Stromal cell of bone marrow (primary cell): Measurements from ENCODE around the gene EPAS1.

ENCODE experiments used
- DNase-seq: peaks from one replicate; pipeline ENCODE4 v3.0.0-alpha.2; 2012; ENCODE audit warnings: low read depth

Gene EPAS1

DNA sequence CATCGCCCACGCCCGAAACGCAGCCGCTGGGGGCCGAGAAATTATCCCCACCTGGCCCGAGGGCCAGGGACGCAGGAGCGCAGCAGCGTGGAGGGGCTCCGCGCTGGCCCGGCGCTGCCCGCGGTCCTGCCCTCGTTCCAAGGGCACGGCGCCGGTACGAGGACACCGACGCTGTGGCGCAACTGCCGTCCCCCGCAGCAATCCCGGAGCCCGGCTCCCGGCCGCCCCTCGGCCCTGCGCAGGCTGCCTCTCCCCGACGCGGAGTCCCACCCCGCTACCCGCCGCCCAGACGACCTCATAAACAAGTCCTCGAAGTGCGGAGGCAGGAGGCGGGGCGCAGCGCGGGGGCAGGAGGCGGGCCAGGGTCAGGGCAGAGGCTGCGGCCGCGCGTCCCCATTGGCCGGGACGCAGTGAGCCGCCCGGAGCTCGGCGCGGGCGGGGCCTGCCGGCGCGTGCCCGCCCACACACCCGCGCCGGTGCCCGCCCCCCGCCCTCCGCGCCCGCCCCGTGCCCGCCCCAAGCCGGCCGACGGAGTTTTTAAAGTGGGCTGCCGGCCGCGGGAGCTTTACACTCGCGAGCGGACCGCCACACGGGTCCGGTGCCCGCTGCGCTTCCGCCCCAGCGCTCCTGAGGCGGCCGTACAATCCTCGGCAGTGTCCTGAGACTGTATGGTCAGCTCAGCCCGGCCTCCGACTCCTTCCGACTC is at the start of gene EPAS1:
Gene EPAS1, plus strand, starts transcription at position 568 of the 706 bp plus-strand sequence. CDS start 505 bp downstream, outside the sequence.
- DNase-seq = peak; percentile 73

DNA sequence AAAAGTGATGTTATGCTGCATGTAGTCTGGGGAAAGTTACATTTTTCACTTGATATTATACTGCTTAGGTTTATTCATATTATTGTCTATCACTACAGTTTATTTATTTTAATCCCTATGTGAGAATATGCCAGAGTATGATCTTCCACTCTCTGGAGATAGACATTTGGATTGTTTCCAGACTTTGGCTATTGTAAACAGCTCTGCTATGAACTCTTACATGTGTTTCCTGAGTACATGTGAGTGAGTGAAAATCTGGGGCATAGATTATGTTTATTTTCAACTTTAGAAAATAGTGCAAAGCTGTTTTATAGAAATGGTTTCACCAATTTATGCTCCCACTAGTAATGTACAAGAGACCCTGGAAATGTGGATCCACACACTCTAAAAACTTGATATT is 49.0 kb upstream of the EPAS1 start:
- no peak for DNase-seq

DNA sequence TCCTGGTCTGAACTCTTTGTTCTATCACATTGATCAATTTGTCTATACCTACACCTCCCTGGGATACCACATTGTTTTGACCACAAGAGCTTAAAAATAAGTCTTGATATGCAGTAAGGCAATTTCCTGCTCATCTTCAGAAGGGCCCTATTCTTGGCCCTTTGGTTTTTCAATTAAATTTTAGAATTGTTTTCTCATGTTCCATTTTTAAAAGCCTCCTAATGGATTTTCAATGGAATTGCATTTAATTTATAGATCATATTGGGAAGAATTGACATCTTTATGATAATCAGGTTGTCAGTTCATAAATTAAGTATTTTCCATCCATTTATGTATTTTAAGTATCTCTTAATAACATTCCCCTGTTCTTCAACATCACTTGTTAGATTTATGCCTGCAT is 47.6 kb upstream of the EPAS1 start:
- no peak for DNase-seq

DNA sequence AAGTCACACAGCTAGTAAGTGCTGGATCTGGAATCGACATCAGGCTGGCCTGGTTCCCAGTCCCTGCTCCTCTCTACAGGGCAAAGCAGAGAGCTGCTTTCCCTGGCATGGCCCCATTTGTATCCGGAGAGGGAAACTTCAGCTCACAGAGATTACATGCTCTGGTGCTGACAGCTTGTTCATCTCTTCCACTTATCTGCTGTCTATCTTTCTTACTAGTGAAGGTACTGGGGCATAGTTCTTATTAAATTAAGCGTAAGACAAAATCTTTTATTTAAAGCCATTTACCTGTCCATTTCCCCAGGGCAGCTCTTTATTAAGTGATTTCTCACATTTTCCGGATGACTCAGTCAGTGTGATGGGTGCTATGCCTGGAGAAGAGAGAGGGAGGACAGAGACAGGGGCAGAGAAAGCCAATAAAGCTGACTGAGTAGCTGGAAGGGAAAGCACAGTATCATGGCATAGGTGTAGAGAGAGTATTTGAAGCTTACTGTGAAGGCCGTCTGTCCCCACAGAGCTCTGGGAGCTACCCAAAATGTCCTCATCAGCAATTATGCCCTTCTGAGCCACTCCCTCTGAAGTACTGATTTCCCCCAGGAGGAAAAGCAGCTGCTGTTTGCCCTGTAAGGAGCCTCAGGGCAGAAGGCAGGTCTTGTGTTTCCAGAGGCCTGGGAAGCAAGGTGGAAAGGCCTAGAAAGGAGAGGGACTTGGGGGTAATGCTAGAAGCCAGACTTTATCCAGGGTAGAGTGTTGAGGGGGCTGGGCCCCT is 44.1 kb upstream of the EPAS1 start:
- DNase-seq = peak; percentile 26

DNA sequence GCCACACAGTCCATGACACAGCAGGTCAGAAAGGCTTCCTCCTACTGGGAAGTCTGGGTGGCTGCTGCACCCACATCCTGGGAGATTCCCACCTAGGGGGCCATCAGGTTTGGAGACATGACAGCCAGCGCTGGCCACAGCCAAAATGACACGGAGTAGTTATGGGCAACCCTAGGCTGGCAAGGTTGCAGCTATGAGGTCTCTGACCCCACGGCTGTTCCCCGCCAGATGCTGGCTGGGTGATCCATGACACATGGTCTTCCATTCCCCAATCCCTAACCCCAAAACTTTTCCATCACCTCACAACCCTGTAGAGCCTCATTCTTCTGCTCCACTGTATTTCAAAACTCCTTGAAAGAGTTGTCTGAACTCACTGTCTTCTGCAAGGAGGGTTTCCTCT is 42.7 kb upstream of the EPAS1 start:
- no peak for DNase-seq

DNA sequence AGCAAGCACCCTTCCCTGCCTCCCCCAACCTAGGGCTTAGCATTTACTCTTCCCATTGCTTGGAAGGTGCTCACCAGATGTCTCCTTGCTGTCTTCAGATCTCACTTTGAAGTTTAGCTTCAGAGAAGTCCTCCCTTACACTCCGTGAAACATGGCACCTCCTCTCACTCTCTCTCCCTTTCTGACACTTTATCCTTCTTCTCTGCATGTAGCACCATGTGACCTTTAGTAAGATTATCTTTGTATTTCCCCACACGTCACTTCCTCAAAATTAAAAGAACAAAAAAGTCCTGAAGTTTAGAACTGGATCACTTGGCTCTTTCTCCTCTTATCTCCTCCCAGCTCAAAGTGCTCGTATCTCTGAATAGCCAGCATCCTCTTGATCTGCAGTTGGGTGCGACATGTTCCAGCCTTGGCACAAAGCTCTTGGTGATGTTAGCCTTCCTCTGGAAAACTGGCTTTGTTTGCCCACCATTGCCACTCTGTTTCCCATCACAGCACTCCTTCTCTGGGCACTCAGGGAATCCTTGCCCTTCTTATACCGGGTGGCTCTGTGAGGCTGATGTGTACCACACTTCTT is 40.6 kb upstream of the EPAS1 start:
- DNase-seq = no peak

DNA sequence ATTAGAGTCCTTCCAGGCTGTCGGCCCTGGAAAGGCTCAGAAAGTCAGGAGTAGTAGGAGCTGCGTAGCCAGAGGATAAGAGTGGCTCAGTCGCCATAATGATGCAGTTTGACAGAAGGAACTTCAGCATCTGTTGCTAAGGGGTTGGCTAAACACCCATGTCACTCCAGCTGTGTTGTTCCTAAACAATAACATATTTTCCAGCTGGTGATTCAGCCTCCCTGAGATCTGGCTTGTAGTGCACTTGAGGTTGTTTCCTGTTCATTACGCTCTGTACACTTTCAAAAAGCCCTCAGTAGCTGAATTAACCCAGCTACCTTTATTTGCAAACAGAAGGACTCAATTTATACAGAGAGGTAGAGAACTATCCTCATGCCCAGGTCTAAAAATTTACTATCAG is 39.7 kb upstream of the EPAS1 start:
- no peak for DNase-seq

DNA sequence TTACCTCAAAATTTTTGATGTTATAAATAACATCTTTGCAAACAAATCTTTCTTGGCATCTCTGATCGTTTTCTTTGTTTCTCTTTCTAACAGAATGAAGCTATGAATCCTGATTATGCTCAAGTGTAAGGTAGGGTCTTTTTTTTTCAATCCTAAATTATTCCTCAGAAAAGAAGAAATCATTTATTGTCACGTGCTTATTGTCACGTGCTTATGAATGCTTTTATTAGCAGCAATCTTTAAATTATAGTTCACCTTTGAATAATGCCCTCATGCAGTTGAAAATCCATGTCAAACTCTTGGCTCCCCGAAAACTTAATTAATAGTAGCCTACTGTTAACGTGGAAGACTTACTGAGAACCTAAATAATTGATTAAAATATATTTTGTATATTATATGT is 39.2 kb upstream of the EPAS1 start:
- no peak for DNase-seq

DNA sequence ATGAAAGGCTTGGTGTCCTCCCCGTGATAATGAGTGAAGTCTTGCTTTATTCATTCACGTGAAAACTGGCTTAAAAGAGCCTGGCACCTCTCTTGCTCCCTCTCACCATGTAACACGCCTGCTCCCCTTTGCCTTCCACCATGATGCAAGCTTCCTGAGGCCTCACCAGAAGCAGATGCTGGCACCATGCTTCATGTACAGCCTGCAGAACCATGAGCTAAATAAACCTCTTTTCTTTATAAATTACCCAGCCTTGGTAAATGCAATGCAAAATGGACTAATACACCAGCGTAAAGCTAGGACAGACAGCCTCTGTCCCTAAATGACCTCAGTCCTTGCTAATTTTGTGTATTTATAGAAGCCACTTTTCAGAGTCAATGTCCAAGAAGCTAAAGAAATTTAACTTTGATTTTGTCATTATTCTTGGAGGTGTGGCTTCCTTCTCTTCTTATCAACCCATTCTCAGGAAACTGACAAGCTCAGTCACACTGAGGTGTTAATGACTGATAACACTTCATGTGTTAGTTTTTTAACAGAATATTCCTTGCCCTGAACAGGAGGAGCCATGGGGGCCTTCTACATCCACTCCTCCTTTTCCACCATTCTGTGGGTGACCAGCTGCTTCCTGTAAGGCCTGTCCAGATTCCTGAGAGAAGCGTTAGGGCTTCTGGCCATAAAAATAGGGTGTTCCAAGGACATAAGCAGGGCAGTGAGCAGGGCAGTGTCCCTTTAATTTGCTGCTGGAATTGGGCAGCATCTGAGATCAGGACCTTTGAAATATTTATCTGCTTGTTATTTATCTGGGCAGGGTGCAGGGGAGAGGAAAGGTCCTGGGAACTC is 38.0 kb upstream of the EPAS1 start:
- DNase-seq = no peak

DNA sequence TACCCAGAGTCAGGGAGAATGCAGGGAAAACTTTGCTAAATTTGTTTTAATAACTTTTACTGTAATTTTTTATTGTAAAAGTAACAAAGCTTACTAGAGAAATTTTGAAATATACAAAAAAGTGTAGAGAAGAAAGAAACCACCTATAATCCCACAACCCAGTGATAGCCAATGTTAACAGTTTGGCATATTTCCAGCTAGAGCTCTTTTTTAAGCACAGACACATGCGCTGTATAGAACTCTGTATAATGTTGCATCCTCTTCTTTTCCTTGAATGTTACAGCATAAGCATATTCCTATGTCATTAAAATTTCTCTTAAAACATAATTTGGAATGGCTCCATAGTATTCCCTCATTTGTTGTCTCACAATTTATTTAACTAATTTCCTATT is 37.4 kb upstream of the EPAS1 start:
- no peak for DNase-seq

DNA sequence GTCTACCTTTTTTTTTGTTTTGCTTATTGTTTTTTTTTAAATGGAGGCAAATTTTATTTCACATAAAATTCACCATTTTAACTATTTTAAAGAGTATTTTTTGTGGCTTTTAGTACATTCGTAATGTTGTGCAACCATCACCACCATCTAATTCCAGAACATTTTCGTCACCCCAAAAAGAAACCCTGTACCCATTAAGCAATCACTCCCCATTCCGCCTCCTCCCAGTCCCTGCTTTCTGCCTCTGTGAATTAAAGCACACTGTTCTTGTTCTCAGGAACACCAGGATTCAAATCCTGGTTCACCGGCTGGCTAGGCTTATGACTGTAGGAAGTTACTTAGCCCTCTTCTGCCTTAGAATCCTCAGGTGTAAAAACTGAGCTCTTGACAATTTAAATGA is 36.9 kb upstream of the EPAS1 start:
- DNase-seq = peak; percentile 15

DNA sequence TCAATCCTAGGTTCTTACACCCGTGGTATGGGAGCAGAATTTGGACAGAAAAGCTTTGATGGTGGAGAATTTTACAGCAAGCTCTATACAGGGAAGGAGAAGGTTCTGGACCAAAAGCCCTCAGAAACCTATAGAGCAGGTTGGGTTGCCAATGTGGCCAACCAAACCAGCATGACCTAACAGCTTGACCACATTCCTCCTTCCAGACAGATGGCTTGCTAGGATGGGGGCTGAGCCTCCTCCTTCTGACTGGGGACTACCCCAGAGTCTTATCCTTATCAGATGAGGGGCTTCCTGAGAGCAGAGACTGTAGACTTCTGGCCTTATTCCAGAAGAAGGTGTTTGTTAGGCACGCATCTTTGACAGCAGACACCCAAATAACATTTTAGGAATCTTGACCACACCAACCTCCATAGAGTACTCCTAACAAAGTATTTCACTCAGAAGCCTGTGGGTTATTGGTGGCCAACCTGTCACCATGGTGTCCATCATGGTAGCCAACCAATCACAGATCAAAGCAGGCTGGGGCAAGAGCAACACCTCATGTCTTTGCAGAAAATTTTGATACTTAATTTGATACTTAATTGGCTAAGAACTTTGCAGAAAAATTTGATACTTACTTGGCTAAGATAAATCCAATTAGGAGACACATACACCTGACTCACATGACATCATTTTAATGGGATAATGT is 34.8 kb upstream of the EPAS1 start:
- no peak for DNase-seq

DNA sequence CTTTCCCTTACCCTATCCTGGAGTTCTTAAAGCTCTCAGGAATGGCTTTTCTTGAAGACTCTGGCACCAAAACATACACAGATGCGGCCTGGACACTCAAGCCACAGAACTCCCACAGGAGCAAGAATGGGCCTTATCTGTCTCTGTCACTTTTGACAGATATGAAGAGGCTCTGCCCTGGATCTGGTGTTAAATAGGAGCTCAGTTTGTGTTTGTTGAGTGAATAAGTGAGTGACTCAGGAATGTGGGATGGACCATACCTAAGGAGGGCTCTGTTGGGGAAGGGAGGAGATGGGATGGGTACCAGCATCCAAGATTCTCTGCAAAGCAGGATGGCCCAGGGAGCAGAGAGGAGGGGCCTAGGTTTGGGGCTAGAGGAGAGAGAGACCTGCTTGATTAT is 33.9 kb upstream of the EPAS1 start:
- DNase-seq = no peak

DNA sequence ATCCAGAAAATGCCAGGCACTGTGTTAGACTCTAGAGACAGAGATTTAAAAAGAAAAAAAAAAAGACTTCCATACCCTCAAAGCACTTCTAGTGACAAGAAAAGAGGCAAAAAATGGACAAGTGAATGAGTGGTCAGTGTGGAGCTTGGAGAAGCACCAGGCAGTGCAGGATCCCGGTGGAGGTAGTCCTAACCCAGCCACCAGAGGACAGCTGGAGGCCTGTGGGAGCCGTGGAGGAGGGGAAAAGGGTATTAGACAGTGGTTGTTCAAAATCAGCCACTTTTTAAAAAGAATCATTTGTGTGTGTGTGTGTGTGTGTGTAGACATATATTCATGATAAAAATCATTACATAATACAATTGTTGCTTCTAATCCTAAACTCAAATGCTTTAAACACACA is 32.8 kb upstream of the EPAS1 start:
- DNase-seq = no peak

DNA sequence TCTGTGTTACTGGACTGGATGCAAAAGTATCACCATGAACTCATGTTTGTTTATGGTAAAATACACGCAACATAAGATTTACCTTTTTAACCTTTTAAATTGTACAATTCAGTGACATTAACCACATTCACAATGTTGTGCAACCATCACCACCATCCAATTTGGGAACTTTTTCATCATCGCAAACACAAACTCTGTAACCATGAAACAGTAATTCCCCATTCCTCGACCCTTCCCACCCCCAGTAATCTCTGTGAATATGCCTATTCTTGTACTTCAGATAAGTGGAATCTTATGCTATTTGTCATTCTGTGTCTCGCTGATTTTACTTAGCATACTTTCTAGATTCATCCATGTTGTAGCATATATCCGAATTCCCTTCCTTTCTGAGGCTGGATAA is 31.1 kb upstream of the EPAS1 start:
- DNase-seq = no peak

DNA sequence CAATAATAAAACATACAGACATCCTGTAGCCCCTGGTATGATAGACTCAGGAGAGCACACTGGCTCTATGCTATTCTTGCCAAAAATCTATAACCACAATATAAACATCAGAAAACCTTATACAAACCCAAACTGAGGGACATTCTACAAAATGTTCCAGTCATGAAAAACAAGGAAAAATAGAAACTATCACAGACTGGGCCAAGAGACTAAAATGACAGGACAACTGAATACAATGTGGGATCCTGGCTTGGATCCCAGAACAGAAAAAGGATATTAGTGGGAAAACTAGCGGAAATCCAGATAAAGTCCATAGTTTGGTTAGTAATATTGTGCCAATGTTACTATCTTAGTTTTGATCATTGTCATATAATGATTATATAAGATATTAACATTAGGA is 29.6 kb upstream of the EPAS1 start:
- DNase-seq = peak; percentile 21

DNA sequence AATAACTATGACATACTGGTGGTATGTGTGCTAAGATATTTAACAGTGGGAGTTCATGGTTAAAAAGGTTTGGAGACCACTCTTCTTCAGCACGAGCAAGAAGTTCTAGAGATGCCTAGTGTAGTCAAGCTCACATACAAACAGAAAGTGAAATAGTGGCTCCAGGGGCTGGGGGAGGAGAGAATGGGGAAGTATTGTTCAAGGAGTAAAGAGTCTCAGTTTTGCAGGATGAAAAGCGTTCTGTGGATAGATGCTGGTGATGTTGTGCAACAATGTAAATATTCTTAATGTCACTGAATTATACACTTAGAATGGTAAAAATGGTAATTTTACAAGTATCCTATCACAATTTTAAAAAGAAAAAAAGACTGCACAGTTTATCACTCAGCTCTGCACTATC is 29.0 kb upstream of the EPAS1 start:
- DNase-seq = no peak

DNA sequence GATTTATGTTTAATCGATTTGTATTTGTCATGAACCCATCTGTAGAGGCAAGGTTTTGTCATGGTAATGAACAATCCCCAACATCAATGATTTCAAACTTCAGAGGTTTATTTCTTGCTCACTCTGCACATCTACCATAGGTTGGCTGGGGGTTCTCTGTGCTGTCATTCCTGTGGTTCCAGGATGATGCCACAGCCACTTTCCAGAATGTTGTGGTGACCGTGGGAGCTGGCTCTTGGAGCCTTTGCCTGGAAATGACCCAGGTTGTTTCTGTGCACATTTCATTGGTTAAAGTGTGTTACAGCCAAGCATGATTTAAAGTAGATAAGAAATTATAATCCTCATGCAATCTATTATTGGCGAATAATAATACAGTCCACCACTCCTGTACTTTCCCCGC is 28.2 kb upstream of the EPAS1 start:
- peak; percentile 51 for DNase-seq

DNA sequence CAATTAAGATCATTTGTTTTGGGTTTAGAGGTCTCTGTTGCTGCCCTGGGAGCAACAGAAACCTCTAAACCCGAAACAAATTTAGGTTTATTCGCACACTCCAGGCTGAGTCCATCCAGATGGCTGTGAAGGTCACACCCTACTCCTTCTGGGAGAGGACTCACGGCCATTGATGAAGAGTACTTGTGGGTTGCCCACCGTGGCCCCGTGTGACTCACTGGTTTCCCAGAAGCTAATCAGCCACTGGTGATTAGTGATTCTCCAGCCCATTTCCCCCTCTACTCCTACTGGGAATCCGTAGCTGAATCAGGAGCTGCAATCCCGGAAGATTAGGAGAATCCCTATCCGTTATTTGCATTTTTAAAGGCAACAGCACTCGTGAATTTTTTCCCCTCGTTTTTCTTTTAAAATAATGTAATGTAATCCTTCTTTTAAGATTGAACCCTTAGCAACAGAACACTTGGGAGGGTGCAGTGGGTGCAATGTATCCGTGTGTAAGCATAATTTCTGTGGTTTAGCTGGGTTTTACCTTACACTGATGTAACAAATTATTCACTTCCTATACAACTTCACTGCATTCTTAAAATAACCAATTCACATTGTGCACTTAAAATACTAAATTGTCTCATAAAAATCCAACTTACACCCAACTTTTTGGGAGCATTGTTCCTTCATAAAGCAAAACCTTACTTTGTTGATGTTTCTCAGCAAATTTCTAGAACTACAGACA is 27.5 kb upstream of the EPAS1 start:
- peak; percentile 78 for DNase-seq

DNA sequence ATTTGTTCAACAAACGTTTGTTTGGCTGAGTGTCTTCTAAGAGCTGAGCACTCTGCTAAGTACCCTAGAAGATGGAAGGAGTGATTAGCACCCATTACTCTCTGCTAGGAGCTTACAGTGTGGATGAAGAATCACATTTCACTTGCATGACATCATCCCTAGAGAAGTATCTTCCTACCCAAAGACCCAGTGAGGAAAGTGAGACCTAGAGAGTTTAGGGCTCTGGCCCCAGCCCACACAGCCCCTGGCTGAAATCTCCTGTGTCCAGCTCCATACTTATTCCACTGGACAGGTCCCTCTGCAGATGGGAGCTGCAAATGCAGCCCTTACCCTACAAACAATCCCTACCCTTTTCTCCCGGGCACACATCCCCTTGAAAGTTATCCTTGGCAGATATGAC is 26.8 kb upstream of the EPAS1 start:
- no peak for DNase-seq

DNA sequence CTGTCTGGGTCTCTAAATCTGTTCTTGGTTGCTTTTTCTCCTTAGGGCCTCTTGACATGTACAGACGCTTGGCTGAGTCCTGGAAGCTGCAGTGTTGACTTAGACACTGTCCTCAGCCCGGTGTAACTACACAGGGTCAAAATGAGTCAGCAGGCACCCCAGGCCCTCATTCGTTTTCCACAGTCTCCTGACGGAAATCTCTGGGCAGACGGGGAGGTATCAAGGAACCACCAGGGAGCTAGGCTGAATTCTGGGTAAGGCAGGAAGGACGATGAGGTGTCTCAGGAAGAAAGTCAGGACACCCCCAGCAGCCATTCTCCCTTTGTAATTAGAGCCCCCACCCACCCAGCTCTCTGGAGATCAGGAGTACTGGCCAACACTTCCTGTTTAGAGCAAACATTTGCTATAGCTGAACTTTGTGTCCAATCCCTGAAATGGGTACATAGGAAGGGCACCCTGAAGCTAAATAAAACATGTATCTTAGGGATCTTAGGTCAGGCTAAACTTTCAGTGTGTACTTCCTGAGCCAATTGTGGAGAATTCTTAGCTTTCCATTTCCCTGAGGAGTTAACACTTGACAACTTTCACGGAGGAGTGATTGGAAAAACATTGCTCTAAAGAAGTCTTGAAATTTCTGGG is 23.9 kb upstream of the EPAS1 start:
- DNase-seq = no peak
